ENCODE data around the gene DOCK4.

The DOCK4 gene

DNA sequence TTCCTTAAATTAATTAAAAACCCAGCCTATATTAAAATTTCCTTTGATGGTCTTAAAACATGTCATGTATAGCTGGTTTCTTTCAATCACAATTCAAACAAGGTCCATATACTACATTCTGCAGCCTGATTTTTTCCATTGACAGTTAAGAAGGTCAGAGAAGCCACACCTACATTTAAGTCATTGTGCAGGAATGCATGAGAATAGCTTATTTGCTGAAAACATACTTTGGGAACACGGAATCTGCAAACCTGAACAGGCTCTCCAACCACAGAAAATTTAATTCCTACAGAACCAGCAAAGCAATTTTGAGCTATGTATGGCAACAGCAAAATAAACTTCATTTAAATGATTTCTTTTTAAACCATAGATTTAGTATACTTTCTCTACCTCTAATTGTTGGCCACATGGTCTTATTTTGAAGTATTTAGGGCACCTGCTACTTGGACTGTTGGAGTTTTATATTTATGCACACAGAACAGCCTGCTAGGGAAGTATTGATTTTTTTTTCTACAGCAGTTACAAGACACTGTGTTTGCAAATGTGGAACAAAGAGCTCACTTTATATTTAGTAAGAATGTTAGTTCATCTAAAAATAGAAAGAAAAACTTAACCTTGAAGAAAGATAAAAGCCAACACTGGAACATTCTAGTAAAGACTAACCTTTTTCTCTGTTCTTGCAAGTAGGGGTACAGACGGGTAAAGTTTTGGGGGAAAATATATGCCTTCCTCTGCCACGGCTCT lies 403.0 kb downstream of the DOCK4 start:
- no peak for DNase-seq (ENCODE audit: low read depth)

DNA sequence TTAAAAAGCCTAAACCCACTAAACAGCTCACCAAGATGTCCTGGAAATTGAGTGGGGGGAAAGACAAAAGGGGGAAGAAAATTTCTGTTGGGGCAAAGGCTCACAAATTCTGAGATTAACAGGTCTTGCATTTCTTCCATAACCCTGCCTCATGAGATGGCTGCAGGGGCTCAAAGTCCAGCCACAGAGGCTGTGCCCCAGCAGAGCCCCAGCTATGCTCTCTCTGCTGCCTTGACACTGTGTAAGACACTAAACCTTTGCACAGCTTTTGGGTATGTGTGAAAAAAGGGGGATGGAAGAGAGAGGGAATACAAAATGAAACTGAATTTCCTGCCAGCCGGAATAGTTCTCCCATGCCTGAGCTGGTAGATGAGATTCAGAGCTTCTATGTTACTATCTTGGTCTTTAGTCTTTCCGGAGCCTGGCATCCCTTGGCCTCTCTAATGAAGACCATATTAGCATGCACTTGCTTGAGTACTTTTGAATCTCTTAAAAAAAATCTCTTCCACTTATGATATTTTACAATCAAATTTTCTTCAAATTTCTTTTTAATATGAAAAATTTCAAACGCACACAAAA lies 403.9 kb downstream of the DOCK4 start:
- DNase-seq (ENCODE audit: low read depth) = no peak

DNA sequence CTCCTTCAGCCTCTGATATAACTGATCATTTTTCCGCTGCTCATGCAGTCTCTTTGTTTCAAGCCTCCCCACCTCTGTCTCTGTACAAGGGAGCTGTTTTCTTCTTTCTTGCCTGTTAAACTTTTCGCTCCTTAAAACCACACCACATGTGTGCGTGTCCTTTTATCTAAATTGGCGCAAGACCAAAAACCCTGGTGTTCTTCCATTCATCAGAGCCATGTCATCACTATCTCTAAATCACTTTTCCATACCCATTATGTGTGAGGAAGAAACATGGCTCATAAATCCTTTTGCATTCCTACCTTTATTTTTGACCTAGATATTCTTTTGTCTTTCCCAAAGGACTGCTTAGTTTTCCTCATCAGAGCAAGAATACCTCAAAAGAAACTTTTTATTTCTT lies 404.9 kb downstream of the DOCK4 start:
- no peak for DNase-seq (ENCODE audit: low read depth)

DNA sequence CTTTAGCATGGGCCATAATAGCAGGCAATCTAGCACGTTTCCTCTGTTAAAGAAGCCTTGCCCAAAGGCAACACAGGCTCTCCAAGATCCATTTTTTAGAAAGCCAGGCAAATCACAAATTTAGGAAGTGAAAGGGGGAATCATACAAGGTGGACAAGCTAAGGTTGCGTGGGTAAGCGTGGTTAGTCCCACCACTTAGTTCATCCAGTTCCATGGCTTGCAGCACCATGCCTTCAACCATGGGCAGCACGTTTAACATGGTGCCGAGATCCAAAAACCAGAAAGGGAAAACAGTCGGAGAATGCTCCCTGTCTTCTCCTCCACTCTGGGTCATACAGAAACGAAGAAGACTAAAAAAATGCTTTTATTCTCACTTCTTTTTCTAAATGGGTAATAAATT lies 409.5 kb downstream of the DOCK4 start:
- DNase-seq (ENCODE audit: low read depth) = no peak

DNA sequence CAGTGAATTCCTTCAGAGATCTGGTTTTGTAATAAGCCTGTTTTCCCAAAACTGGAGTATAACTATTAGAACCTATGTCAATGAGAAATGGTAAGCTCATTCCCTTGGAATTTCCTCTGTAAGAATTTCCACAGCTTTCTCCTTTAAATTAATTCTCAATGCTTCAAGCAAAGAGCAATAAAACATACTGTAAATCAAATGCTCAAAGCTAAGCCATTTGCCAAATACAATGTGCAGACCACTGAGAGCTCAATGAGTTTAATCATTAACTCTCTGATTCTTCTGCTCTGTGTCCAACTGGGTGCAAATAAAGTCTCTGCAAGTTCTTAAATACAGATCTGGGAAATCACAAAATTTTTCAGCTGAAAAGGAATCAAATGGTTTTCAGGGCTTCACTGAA lies 416.3 kb downstream of the DOCK4 start:
- DNase-seq (ENCODE audit: low read depth) = no peak

DNA sequence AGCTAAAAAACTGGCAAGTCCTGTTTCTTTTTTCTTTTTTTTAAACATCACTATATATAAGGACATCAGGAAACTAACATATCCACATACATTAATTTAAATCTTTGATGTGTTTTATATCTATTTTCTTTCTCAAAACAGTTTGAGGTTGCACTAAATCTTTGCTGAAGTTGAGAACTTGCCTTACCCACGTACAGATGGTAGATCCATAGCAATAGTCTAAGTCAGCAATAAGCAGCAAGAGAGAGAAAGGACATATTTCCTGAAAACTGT lies 417.2 kb downstream of the DOCK4 start:
- no peak for DNase-seq (ENCODE audit: low read depth)

DNA sequence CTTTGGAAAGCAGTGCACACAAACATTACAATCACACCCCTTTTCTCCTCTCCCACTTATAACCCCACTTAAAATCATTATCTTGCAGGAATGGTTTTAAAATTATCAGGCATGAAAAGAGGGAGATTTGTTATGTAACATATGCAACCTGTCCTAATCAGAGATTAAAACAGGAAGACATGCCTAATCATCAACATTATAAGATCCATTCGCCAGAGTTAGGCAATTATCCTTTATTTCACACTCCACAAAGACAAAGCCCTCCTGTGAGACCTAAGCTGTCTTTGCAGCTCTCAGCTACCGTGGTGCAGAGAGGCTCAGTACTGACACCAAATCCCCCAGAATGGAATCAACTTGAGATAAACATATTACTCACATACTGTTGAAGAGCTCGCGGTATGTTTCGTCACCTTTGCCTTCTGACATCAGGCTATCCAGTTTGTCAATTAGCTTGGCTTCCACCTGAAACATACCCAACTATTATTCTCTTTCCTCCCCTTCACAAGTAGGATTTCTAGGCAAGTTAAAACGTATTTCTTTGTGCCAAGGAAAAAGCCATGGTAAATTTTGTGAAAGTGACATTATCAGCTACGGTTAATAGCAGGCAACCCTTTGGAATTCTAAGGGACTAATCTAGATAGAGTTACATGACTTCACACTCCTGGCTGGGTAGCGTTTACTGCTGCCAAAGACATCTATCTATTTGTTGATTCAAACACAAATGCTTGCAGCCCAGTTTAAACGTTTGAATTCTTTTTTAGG lies 417.7 kb downstream of the DOCK4 start:
- no peak for DNase-seq (ENCODE audit: low read depth)

DNA sequence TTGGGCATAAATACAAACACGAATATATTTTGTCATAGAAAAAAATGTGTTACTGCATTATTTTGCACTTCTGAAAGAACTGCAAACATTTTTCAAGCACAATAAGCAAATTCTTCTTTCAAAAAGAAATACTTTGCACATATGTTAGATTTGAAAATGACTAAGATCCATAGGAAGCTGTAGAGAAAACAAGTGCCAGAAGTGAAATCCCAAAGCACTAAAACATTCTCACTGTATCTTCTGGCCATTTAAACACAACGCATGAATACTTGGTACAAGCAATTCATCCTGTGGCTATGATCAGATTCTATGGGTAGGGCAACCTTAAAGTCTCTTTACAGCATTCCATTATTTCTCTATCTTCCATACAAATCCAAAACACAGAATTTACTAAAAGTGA lies 418.5 kb downstream of the DOCK4 start:
- DNase-seq (ENCODE audit: low read depth) = no peak

DNA sequence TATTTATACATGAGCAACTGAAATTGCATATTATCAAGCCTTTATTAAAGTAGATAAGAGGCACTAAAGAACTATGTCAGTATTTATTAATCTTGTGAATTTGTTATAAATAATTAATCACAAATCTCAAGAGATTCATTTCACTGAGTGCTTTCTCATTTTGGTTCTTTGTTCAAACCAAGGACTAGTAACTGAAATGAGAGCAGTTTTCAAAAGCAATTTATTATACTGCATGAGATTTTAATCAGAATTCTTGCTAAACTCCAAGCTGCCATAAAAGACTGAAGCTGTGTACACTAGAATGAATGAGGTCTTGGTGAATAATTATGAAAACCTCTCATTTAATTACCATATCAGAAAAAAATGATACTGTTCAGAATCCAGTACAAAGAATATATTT lies 419.1 kb downstream of the DOCK4 start:
- DNase-seq (ENCODE audit: low read depth) = no peak

DNA sequence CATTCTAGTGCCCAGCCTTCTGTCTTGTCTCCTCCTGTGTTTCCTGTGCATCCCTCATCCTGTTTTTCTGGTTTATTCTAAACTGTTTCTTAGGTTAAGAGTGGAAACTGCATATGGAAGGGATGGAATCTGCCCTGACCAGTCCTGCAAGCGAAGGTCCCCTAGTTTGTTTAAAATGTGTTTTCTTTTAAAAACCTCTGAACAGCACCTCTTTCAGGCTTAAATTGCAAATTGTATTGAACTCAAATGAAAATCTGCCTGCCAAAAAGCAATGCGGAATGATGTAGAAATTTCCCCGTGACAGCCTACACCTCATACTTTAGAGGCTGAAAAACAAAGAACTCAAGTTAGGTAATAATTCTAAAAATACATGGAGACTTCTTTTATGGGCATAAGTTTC lies 421.1 kb downstream of the DOCK4 start:
- DNase-seq (ENCODE audit: low read depth) = no peak

DNA sequence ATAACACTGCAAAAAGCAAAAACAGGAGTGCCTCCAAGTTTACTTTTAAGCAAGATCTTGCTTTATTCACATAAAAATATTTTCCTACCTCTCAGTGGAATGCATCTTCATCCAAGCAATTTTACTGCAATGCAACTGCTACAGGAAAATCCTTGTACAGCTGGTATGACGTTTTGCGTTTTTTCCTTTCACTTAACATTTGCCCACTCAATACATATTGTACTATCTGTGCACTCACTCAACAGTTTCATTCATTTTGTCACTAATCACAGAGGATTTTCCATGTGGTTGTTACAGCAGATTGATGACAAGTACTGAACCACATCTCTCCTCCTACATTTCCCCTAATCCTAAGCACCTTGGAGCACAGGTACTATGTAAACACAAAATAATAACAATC lies 421.9 kb downstream of the DOCK4 start:
- DNase-seq (ENCODE audit: low read depth) = no peak

DNA sequence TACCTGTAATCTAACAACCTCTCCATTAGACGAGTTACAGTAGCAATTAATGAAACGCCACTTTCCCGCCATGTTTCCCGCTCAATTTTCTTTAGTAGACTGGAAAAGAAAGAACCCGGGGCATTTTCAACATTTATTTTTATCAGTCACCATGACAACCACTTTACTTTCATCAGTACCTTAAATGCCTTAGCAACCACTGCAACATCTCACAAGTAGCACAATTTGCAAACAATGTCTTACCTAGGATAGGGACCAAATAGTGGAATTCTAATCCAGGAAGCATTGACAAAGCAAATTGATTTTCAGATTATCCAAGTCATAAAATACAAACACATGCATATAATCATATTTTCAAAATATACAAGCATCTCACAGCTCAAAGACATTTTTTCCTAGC lies 422.3 kb downstream of the DOCK4 start:
- DNase-seq (ENCODE audit: low read depth) = no peak

DNA sequence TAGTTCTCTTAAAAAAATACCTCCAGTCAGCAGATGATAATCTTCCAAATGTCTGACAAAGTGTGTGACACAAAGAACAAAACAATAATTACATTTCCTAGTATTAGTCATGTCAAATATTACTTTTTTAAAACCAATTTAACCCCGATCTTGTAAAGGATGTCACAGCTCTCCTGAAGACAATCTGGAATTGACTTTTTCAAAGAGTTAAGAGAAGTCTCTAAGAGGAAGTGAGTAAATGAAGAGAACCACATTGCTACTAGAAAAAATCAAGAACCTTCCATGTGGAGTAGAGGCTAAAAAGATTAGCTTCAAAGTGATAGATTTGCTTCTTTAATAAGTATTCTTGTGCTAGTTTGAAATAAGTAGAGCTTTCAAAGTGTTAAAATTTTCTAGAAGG lies 425.7 kb downstream of the DOCK4 start:
- DNase-seq (ENCODE audit: low read depth) = no peak

DNA sequence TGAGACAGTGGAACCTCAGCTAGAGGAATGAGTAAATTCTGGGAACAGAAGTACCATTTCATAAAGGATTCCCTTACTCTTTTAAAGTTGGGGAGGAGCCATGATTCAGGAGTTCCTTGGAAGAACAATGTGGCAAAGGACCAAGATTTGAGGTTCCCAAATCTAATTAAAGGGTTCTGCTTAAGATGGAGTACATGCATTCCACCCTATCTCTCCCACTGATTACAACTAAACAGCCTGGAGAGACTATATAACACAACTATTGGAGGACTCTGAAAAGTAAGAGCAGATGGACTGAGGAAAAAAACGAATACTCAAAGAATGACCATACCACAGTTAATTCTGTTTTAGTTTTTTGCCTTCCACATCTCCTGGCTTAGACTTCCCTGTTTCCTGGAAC lies 431.0 kb downstream of the DOCK4 start:
- DNase-seq (ENCODE audit: low read depth) = no peak

DNA sequence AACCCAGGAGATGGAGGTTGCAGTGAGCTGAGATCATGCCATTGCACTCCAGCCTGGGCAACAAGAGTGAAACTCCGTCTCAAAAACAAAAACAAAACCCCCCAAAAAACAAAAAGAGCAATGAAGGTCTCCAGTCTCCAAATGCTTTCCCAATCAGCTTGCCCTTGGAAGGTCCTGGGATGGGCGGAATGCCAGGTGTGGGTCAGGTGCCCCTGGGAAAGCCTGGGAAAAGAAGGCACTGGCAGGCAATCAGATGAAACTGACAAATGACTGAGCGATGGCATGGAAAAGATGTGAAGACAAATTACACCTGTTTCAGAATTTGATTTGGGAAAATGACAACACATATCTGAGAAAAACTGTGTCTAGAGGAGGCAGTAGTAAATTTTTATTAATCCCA lies 433.5 kb downstream of the DOCK4 start:
- DNase-seq (ENCODE audit: low read depth) = no peak

DNA sequence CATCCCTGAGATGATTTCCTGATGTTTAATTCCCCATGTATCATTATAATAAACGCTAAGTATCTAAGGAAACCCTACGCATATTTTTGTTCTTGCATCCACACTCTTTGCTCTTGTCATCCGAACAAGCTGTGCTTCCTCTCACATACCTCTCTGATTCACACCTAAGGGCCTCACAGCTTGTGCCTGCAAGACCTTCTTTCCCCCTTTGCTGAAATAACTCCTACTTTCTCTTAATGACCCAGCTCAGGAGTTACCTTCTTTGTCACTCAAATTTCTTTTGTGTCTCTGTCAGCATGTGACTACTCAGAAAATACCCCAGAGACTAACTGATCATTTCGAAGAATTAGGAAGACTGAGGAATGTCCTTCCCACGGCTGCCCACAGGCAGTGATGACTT lies 434.6 kb downstream of the DOCK4 start:
- DNase-seq (ENCODE audit: low read depth) = no peak

DNA sequence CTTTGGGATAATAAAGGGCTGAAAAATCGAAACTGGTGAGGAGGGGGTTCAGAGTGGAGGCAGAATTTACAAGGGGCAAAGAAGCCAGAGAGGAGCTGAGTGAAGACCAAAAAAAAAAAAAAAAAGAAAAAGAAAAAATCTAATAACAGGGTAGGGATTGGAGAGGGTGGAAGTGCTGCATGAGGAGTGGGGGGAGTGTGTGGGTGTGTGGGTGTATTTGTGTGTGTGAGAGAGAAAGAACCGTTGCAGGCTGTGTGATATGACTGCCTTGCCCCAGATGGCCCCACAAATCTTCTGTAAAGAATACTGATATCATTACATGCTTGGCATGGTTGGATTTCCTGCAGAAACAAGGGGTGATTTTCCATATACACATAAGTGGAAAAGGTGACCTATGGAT lies 436.1 kb downstream of the DOCK4 start:
- DNase-seq (ENCODE audit: low read depth) = no peak

DNA sequence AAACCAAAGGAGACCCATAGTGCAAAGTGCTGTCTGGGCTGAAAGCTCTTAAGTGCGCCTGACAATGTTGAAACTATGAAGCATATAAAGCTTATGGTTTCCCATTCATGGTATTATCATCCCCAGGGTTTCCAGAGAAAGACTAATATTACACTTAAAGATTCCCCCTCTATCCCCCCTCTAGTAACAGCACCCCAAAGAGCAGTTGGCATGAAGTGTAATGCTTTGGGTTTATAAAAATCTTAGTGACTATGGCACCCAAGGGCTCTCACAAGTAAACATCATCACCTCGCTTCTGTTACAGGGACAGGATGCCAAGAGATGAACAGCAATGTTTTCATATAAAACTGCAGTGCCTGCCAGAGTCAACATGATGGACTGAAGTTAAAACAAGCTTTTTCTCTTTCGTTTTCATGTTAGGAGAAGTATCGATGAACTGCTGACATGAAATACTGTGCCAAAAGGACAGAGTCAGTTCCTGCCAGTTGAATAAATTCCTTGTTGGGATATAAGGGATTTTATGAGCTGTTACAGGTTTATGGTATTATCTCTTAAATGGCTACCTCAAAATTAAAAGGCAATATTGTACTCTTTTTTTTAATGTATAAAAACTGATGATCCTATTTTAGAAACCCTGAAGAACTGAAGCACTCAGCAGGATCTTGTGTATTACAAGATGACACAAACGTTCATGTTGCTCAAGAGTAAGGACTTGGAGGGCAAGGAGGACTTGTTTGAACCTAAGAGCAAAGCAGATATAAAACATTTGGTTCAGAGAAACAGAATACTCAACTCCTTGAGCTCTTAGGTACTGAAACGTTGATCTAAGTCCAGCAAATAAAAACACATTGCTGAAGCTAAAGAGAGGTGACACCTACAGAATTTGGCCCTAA lies 440.2 kb downstream of the DOCK4 start:
- DNase-seq (ENCODE audit: low read depth) = no peak

DNA sequence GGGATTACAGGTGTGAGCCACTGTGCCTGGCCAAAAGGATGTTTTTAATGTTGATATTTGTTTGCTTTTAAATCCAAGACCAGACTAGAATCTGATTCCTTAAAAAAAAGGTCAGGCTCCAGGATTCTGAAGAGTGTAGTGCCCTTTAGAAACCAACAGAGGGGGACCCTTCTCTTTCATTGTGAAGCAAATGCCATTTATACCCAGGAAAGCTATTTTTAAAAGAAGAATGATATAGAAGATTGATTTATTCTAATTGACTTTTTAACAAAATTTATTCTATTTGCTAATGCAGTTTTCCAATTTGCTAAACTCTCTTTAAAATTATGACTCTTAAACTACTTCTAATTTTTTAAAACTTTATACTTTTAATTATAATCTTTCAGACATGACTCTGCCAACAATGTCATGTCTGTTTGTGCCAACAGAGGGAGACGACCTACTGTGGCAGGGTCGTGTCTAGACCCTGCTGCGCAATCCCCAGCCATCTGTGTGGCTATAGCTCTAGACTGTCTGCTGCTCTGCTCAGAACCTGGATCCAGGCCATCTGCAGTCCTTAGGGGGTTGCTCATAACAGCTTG lies 442.9 kb downstream of the DOCK4 start:
- no peak for DNase-seq (ENCODE audit: low read depth)

DNA sequence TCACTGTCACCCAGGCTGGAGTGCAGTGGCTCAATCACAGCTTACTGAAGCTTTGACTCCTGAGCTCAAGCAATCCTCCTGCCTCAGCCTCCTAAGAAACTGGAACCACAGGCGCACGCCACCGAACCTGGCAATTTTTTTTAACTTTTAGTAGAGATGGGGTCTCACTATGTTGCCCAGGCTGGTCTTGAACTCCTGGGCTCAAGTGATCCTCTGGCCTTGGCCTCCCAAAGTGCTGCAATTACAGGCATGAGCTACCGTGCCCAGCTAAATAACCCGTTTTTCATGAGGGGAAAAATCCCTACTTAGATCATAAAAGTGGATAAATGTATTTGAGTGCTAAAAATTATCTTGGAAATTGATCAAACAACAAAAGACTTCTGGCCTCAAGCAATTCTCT lies 443.4 kb downstream of the DOCK4 start:
- no peak for DNase-seq (ENCODE audit: low read depth)

DNA sequence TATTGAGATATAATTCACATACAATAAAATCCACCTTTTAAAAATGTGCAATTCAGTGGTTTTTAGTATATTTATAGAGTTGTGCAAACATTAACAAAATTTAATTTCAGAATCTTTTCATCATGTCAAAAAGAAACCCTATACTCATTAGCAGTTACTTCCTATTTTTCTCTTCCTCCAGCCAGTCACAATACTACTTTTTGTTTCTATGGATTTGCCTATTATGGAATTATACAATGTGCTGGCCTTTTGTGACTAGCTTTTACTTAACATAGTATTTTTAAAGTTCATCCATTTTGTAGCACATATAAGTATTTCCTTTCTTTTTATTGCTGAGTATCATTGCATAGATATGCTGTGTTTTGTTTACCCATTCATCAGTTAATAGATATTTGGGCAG lies 444.0 kb downstream of the DOCK4 start:
- no peak for DNase-seq (ENCODE audit: low read depth)

DNA sequence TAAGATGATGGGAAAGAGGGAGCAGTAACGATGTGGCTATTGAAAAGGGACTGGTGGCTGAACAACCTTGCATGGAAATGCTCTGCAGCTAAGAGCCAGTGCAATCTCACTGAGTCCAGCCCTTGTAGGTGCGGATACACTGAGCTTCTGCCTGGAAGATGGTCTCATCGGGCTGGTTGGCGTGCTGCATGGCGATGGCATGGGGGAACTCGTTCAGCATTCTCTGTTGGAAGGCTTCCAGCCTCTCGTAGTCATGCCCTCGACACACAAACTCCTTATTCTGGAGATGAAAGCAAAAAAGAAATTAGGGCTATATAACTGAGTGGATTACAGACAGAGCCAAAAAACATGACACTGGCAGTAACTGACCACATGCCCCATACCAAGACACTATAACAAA lies 446.2 kb downstream of the DOCK4 start:
- DNase-seq (ENCODE audit: low read depth) = no peak

Data from activated gamma-delta T cell treated with anti-CD3 and anti-CD28 coated beads, Interleukin-2, amount 50 U/mL, for 16 hours (primary cell).